ENCODE measurements around the gene KCNK13.
A peak's percentile ranks its signal among the peaks of the same experiment; 100 is the strongest.
"Not testable (repeated sequence)": the region's sequence is repeated elsewhere in the genome, so short reads cannot be mapped to it uniquely, and the experiment has no call there.

Gene KCNK13

DNA sequence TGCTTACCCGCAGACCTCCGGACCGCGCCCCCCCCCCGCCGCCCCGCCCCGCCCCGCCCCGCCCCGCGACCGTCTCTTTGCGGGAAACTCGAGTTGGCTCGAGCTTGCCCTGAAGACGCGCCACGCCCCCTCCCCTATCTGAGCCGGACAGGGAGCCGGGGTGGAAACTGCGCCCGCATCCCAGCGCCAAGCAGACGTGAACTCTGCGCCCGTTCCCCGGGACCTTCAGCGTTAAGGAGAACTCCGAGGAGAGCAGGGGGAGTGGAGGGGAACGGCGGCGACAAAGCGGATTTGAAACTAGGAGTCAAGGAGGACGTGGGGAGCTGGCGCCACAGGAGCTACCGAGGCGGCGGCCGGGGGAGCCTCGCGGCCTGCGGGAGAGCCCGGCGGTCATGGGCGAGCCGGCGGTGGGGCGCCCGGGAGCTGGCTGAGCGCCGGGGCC is at the start of gene KCNK13:
Gene KCNK13, plus strand, starts transcription at position 310 of the 442 bp plus-strand sequence. CDS start 212 bp downstream, outside the sequence.
- DNase-seq (ENCODE audit: low read depth): no peak

DNA sequence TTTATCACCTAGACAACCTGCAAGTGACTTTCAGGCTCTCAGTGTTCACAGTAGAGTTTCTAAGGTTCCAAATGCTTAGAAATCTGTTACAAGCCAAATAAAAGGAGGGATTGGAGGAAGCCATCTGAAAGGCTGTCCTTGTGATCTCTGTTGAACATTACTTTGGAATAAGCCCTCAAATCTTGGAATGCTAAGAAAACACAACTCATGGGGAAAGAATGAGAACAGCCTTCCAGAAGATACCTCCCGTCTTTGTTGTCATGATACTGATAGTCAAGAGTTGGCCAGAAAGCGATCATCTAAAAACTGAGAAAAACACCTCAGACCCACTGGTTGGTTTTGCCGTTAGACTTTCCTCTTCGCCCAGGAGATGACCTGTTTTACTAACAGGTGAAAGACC is 44.4 kb upstream of the KCNK13 start:
- DNase-seq (ENCODE audit: low read depth): no peak
- no peak overlapping the region for H3K4me3 ChIP-seq (ENCODE audit: low read depth, low read length)
- TF ChIP-seq, protein P1, sequence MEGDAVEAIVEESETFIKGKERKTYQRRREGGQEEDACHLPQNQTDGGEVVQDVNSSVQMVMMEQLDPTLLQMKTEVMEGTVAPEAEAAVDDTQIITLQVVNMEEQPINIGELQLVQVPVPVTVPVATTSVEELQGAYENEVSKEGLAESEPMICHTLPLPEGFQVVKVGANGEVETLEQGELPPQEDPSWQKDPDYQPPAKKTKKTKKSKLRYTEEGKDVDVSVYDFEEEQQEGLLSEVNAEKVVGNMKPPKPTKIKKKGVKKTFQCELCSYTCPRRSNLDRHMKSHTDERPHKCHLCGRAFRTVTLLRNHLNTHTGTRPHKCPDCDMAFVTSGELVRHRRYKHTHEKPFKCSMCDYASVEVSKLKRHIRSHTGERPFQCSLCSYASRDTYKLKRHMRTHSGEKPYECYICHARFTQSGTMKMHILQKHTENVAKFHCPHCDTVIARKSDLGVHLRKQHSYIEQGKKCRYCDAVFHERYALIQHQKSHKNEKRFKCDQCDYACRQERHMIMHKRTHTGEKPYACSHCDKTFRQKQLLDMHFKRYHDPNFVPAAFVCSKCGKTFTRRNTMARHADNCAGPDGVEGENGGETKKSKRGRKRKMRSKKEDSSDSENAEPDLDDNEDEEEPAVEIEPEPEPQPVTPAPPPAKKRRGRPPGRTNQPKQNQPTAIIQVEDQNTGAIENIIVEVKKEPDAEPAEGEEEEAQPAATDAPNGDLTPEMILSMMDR (IDR thresholded peaks at IDR 0.05; ENCODE audit: control insufficient read depth, extremely low read depth, insufficient read depth): no peak

More for the DNA sequence above, at the start of gene KCNK13:
- H3K4me3 ChIP-seq (ENCODE audit: low read depth, low read length): peak within 1 kb of the TSS; percentile 40
- TF ChIP-seq, protein P1 (IDR thresholded peaks at IDR 0.05; ENCODE audit: control insufficient read depth, extremely low read depth, insufficient read depth): no peak

DNA sequence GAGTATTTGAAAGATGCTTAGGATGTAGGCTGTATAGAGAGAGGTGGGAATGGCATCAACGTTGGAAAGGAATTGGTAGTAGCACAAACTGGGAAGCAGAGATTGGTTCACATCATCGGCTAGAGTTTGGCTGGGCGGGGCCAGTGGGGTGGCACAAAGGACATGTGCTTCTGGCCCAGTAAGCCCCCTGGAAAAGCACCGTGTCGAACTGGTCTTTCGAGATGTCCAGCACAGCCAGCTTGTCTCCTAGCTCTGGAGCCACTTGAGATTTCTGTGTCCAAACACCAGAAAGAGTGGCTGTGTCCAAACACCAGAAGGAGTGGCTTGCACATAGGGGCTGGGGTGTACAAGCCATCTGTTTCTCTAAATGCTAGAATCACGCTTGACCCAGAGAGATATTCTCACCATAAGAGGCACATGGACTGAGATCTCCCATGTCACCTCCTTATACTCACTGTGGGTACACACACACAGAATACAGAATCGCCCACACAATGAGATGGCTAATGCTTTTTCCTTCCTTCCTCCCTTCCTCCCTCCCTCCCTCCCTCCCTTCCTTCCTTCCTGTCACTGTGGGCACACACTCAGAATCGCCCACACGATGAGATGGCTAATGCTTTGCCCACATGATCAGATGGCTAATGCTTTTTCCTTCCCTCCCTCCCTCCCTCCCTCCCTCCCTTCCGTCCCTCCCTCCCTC is 41.8 kb upstream of the KCNK13 start:
- no peak overlapping the region for H3K4me3 ChIP-seq (ENCODE audit: low read depth, low read length)
- no peak for DNase-seq (ENCODE audit: low read depth)
- TF ChIP-seq, protein P1 (IDR thresholded peaks at IDR 0.05; ENCODE audit: control insufficient read depth, extremely low read depth, insufficient read depth): no peak

DNA sequence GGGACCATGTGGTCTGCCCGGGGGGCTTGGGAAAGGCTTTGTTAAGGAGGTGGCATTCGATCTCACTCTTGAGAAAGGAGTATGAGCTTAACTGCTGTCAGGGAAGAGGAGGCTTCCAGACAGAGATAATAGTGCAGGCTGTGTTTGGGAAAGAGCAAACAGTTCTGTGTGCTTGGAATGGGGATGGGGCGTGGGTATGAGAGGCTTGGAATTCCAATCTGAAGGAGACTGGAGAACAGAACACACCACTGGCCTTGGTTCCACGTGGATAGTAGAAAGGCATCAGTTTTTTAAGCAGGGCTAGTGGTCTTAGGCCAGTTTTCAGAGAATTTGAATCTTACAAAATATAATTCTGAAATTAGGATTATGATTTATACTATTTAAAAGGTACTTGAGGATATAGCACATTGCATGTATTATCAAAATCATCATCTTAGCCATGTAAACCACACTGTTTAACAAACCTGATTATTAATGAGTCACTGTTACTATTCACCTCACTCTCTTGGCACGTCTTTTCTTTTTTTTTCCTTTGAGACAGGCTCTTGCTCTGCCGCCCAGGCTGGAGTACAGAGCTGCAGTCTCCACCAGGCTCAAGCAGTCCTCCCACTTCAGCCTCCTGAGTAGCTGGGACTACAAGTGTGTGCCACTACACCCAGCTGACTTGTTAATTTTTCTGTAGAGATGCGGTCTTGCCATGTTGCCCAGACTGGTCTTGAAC is 38.5 kb upstream of the KCNK13 start:
- no peak for DNase-seq (ENCODE audit: low read depth)
- H3K4me3 ChIP-seq (ENCODE audit: low read depth, low read length): no peak overlapping the region
- TF ChIP-seq, protein P1 (IDR thresholded peaks at IDR 0.05; ENCODE audit: control insufficient read depth, extremely low read depth, insufficient read depth): no peak

DNA sequence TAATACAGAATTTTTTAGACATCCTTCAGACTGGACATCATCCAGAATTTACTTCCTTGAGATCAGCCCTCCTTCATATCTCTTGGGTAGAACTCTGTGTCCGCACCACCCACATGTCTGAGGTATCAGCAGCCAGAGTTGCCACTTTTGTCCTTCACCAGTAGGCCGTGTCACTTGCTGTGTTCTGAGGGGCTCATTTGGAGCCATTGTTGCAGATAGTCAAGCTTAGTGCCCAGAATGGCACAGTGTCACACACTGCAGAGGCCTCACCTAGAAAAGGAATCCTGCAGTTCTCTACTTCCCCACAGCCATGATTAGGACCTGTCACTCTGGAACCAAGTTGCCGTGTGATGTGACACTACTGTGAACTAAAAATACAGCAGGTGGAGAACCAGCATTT is 36.9 kb upstream of the KCNK13 start:
- no peak for DNase-seq (ENCODE audit: low read depth)
- TF ChIP-seq, protein P1 (IDR thresholded peaks at IDR 0.05; ENCODE audit: control insufficient read depth, extremely low read depth, insufficient read depth): no peak

DNA sequence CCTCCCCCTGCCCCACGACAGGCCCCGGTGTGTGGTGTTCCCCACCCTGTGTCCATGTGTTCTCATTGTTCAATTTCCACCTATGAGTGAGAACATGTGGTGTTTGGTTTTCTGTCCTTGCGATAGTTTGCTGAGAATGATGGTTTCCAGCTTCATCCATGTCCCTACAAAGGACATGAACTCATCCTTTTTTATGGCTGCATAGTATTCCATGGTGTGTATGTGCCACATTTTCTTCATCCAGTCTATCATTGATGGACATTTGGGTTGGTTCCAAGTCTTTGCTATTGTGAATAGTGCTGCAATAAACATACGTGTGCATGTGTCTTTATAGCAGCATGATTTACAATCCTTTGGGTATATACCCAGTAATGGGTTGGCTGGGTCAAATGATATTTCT is 35.2 kb upstream of the KCNK13 start:
- H3K4me3 ChIP-seq (ENCODE audit: low read depth, low read length); DNase-seq (ENCODE audit: low read depth): not testable (repeated sequence)

More for the DNA sequence above, 36.9 kb upstream of the KCNK13 start:
- no peak overlapping the region for H3K4me3 ChIP-seq (ENCODE audit: low read depth, low read length)

DNA sequence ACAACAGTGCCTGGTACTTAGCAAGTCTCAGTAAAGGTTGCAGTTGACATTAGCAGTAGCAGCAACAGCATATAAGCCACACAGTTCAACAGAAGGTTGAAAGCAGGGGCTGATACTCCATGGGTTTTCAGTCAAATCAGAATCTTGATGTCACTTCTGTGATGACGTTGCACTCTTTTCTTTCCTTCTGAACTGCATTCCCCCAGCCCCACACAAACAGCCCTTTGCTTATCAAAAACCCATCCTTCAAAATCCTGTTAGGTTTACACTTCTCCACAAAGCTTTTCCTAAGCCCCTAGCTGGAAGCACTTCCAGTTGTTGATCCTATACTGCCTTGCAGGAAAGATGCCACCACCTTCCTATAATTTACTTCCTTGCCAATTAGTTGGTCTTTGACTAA is 34.0 kb upstream of the KCNK13 start:
- no peak overlapping the region for H3K4me3 ChIP-seq (ENCODE audit: low read depth, low read length)
- DNase-seq (ENCODE audit: low read depth): no peak
- TF ChIP-seq, protein P1 (IDR thresholded peaks at IDR 0.05; ENCODE audit: control insufficient read depth, extremely low read depth, insufficient read depth): no peak
